Right ventricle myocardium superior (tissue), 1 donor: ENCODE results near the gene PDX1. TPM values are rescaled to one million over a fixed set of nuclear protein-coding genes. Genes with fewer than 3 reads are reported as not detected.

ENCODE experiments used
- ATAC-seq: fragments of 200-7000 bp; cut with Tn5 transposase; one replicate; pipeline ENCODE4 v1.9.1; 2020; ENCODE audit warnings: mild to moderate bottlenecking; ENCODE audit not compliant: poor library complexity
- DNase-seq: peaks from one replicate; pipeline ENCODE4 v3.0.0-alpha.2; 2020
- intact Hi-C: fragments of 100-400 bp; cut with DNase I; formaldehyde crosslinking; loops from one replicate; pipeline ENCODE4 v1.11.2; 2022
- long read RNA-seq: library from polyadenylated mRNA; unstranded; transcript quantifications from one replicate; pipeline ENCODE4 v2.0.0, GENCODE V29; 2021
- total RNA-seq: library from RNA; stranded (reverse); fragmentation: NEBNext Ultra II Directional; extraction: Animal tissue kit (Norgen Biotek cat#: 25700); gene quantifications from one replicate; pipeline ENCODE4 v1.2.1, GENCODE V29; 2021
- donor health status: DM: no; HTN: yes; CAD: no; lungs with severe emphysema.

The PDX1 gene
- not detected for total RNA-seq
- long read RNA-seq = 0 reads

- intact Hi-C loops = no loop called here
- DNase-seq (peak; percentile 56), ATAC-seq (peak; percentile 91)
Observed at GRCh38 chr13:27919934-27920676, at the start of gene PDX1. PDX1 (plus strand) TSS chr13:27920000; CDS start chr13:27920139, 139 bp downstream.

GRCh38 chr13:27878274-27878673 lies 41.5 kb upstream of the PDX1 start:
- intact Hi-C loops = no loop called here
- no peak for ATAC-seq
- no peak for DNase-seq

GRCh38 chr13:27889471-27889870 lies 30.3 kb upstream of the PDX1 start:
- ATAC-seq (no peak), DNase-seq (no peak)
- intact Hi-C loops = no loop called here

GRCh38 chr13:27896726-27897125 lies 23.1 kb upstream of the PDX1 start:
- DNase-seq = no peak
- no peak for ATAC-seq
- intact Hi-C loops = no loop called here

GRCh38 chr13:27904719-27905118 lies 15.1 kb upstream of the PDX1 start:
- intact Hi-C loops = no loop called here
- DNase-seq (no peak), ATAC-seq (no peak)

GRCh38 chr13:27905650-27906049 lies 14.2 kb upstream of the PDX1 start:
- intact Hi-C loops = no loop called here
- no peak for DNase-seq
- ATAC-seq = no peak

GRCh38 chr13:27907121-27907787 lies 12.5 kb upstream of the PDX1 start:
- DNase-seq (no peak), ATAC-seq (no peak)
- intact Hi-C loops = no loop called here

GRCh38 chr13:27909378-27909777 lies 10.4 kb upstream of the PDX1 start:
- intact Hi-C loops = no loop called here
- ATAC-seq = no peak
- no peak for DNase-seq

GRCh38 chr13:27911521-27911920 lies 8.3 kb upstream of the PDX1 start:
- intact Hi-C loops = no loop called here
- ATAC-seq (no peak), DNase-seq (no peak)

- intact Hi-C loops = no loop called here
- no peak for ATAC-seq
Observed at GRCh38 chr13:27913160-27913559, 6.6 kb upstream of the PDX1 start.

GRCh38 chr13:27915301-27916207 lies 4.2 kb upstream of the PDX1 start:
- intact Hi-C loops = no loop called here
- ATAC-seq (no peak), DNase-seq (no peak)

More at GRCh38 chr13:27913160-27913559, 6.6 kb upstream of the PDX1 start:
- no peak for DNase-seq

GRCh38 chr13:27917121-27917947 lies 2.5 kb upstream of the PDX1 start:
- no peak for DNase-seq
- no peak for ATAC-seq
- intact Hi-C loops = no loop called here

GRCh38 chr13:27918041-27918917 lies 1.5 kb upstream of the PDX1 start:
- DNase-seq (no peak), ATAC-seq (no peak)
- intact Hi-C loops = no loop called here

- no peak for ATAC-seq
- no peak for DNase-seq
- intact Hi-C loops = no loop called here
Observed at GRCh38 chr13:27918918-27919658, 712 bp upstream of the PDX1 start.

- DNase-seq (no peak), ATAC-seq (no peak)
- intact Hi-C loops = no loop called here
Observed at GRCh38 chr13:27919659-27919933, 204 bp upstream of the PDX1 start.

GRCh38 chr13:27920677-27921420 lies 1.0 kb downstream of the PDX1 start:
- intact Hi-C loops = no loop called here
- no peak for ATAC-seq
- no peak for DNase-seq
